HG03442 (cell line): ENCODE measurements around the gene ACSM2A.
"Not testable (repeated sequence)": the region's sequence is repeated elsewhere in the genome, so short reads cannot be mapped to it uniquely, and the experiment has no call there.

Source experiments
- ATAC-seq: cut with Tn5 transposase; IDR thresholded peaks from one replicate; pipeline ENCODE4 v1.9.1; 2021; ENCODE audit warnings: mild to moderate bottlenecking, moderate library complexity; ENCODE audit not compliant: unreplicated experiment

The ACSM2A gene

GRCh38 chr16:20451364-20451763, at the start of gene ACSM2A:
TSS of gene ACSM2A (plus strand) at chr16:20451521. CDS start at chr16:20460115, 8,594 bp downstream.
- not testable (repeated sequence) for ATAC-seq

GRCh38 chr16:20402651-20403050, 48.7 kb upstream of the ACSM2A start:
- ATAC-seq = no peak

- no peak for ATAC-seq
Observed at GRCh38 chr16:20404637-20405036, 46.7 kb upstream of the ACSM2A start, which contains the start of gene PDILT. TSS of gene PDILT (minus strand) at chr16:20404737. CDS start at chr16:20399300, 5,437 bp downstream.

GRCh38 chr16:20409398-20410120, 41.8 kb upstream of the ACSM2A start, which contains the start of gene ACSM5:
TSS of gene ACSM5 (plus strand) at chr16:20409534. CDS start at chr16:20411485, 1,951 bp downstream.
- ATAC-seq = peak; percentile 34

- peak; percentile 71 for ATAC-seq
Observed at GRCh38 chr16:20410121-20410723, 41.1 kb upstream of the ACSM2A start.

- no peak for ATAC-seq
Observed at GRCh38 chr16:20411055-20411454, 40.3 kb upstream of the ACSM2A start.

GRCh38 chr16:20415541-20415940, 35.8 kb upstream of the ACSM2A start:
- ATAC-seq = no peak

GRCh38 chr16:20419093-20419492, 32.2 kb upstream of the ACSM2A start:
- not testable (repeated sequence) for ATAC-seq

GRCh38 chr16:20421748-20422147, 29.6 kb upstream of the ACSM2A start:
- ATAC-seq = not testable (repeated sequence)

GRCh38 chr16:20423772-20424128, 27.6 kb upstream of the ACSM2A start:
- ATAC-seq = not testable (repeated sequence)

- no peak for ATAC-seq
Observed at GRCh38 chr16:20424129-20424866, 27.0 kb upstream of the ACSM2A start.

- not testable (repeated sequence) for ATAC-seq
Observed at GRCh38 chr16:20427401-20427797, 23.9 kb upstream of the ACSM2A start.

- not testable (repeated sequence) for ATAC-seq
Observed at GRCh38 chr16:20429499-20429898, 21.8 kb upstream of the ACSM2A start.

GRCh38 chr16:20430480-20430879, 20.8 kb upstream of the ACSM2A start:
- ATAC-seq = not testable (repeated sequence)

- ATAC-seq = no peak
Observed at GRCh38 chr16:20430948-20431347, 20.4 kb upstream of the ACSM2A start.

GRCh38 chr16:20438950-20439349, 12.4 kb upstream of the ACSM2A start:
- ATAC-seq = not testable (repeated sequence)

GRCh38 chr16:20439820-20440231, 11.5 kb upstream of the ACSM2A start:
- not testable (repeated sequence) for ATAC-seq

- not testable (repeated sequence) for ATAC-seq
Observed at GRCh38 chr16:20440731-20441130, 10.6 kb upstream of the ACSM2A start.

GRCh38 chr16:20441191-20441590, 10.1 kb upstream of the ACSM2A start:
- ATAC-seq = no peak

- ATAC-seq = not testable (repeated sequence)
Observed at GRCh38 chr16:20441859-20442258, 9.5 kb upstream of the ACSM2A start.

GRCh38 chr16:20446652-20447393, 4.5 kb upstream of the ACSM2A start:
- not testable (repeated sequence) for ATAC-seq
